Measurements from ENCODE around the gene KISS1R.

Gene KISS1R

GRCh38 chr19:940591-941291 is 23.6 kb downstream of the KISS1R start:
- DNase-seq = no peak

GRCh38 chr19:941292-942132 is 24.4 kb downstream of the KISS1R start:
- no peak for DNase-seq

GRCh38 chr19:942133-942645 is 25.1 kb downstream of the KISS1R start:
- no peak for DNase-seq

- no peak for DNase-seq
These were observed 26.5 kb downstream of the KISS1R start for GRCh38 chr19:943551-944170.

- no peak for DNase-seq
These were observed 27.0 kb downstream of the KISS1R start for GRCh38 chr19:944171-944567.

- no peak for DNase-seq
These were observed 27.6 kb downstream of the KISS1R start for GRCh38 chr19:944663-945241.

- DNase-seq = no peak
These were observed 28.5 kb downstream of the KISS1R start for GRCh38 chr19:945401-946252.

GRCh38 chr19:947090-947706 is 30.1 kb downstream of the KISS1R start:
- no peak for DNase-seq

GRCh38 chr19:947707-948539 is 30.8 kb downstream of the KISS1R start:
- no peak for DNase-seq

- no peak for DNase-seq
These were observed 31.8 kb downstream of the KISS1R start for GRCh38 chr19:948842-949496.

GRCh38 chr19:950352-951066 is 33.4 kb downstream of the KISS1R start:
- DNase-seq = no peak

GRCh38 chr19:952049-952679 is 35.0 kb downstream of the KISS1R start:
- no peak for DNase-seq

- peak; percentile 40 for DNase-seq
These were observed 35.7 kb downstream of the KISS1R start for GRCh38 chr19:952680-953444.

GRCh38 chr19:953445-954271 is 36.5 kb downstream of the KISS1R start:
- no peak for DNase-seq

- DNase-seq = no peak
These were observed 37.1 kb downstream of the KISS1R start for GRCh38 chr19:954272-954671.

- no peak for DNase-seq
These were observed 37.8 kb downstream of the KISS1R start for GRCh38 chr19:954672-955494.
